GM19395 (cell line): ENCODE measurements around the gene CDC14A.

Experiments
- ATAC-seq: cut with Tn5 transposase; IDR thresholded peaks from one replicate; pipeline ENCODE4 v1.9.1; 2021; ENCODE audit warnings: mild to moderate bottlenecking, moderate library complexity; ENCODE audit not compliant: unreplicated experiment

CDC14A gene

GRCh38 chr1:100565937-100566699 lies 213.8 kb downstream of the CDC14A start:
- no peak for ATAC-seq

DNA sequence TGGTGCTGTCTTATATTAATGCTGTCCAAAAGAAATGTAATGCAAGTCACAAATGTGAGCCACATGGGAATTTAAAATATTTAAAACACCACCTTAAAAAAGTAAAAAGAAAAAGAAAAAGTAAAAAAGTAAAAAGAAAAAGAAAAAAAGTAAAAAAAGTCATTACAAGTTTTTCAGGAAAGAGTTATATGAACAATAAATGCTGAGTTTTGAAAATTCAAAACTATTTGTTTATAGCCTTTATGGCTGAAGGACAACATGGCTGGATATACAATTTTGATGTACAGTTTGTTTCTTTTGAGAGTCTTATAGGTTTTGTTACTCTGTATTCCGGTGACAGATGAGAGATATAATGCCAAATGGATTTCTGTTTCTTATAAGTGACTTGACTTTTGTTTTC lies 214.8 kb downstream of the CDC14A start:
- no peak for ATAC-seq
